Astrocyte of the hippocampus (primary cell): Measurements from ENCODE around the gene ZNF543.

Experiments used
- DNase-seq: peaks from one replicate; pipeline ENCODE4 v3.0.0; 2011; ENCODE audit warnings: low read depth, low spot score

The ZNF543 gene

DNA sequence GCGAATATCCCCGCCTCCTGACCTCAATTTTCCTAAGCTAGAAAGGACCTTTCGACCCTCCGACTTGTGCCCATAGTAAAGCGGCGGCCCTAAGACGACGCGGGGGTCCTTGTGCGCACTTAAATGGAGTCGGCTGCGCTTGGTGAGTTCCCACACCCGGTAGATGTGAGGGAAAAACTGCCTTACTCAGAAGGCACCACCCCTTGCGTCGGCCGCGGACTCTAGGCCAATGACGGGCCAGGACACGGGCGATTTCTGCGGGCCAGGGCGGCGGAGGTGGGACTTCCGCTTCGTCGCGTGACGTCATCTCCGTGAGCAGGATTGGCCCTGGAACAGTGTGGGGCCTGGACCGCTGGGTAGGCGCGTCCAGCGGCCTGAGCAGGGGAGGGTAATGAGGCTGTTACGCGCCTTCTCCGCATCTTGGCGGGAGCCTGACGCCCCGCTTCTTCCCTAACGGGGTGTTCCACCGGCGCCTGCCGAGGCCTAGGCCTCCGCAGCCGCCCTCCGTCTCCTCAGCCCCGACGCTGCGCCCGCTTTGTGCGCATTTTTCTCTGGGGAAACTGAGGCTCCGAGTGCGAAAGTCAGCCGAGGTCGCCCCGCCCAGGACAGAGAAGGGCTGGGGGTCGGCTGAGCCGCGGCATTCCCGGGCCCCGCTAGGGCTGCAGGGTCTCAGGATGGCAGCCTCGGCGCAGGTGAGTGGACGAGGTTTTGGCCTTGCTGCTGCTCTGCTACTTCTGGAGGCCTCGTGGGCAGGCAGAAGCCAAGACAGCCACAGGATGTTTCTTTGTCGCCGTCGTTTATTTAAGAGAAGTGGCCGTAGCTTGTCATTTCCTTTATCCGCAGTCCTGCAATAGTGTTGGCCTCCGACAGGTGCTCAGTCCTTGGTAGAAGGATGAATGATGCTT is at the start of gene ZNF543:
Gene ZNF543, plus strand, starts transcription at position 293 of the 905 bp plus-strand sequence. Its CDS starts 382 bp downstream, at position 675.
- peak; percentile 99 for DNase-seq

DNA sequence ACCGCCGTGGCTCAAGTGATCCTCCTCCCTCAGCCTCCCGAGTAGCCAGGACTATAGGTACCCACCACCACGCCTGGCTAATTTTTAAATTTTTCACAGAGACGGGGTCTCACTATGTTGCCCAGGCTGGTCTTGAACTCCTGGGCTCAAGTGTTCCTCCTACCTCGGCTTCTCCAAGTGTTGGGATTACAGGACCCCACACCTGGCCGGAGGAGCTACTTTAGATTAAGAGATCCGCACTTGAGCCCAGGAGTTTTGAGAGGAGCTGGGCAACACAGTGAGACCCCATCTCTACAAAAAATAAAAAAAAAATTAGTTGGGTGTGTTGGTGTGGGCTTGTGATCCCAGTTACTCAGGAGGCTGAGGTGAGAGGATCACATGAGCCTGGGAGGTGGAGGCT is 49.0 kb upstream of the ZNF543 start:
- no peak for DNase-seq

DNA sequence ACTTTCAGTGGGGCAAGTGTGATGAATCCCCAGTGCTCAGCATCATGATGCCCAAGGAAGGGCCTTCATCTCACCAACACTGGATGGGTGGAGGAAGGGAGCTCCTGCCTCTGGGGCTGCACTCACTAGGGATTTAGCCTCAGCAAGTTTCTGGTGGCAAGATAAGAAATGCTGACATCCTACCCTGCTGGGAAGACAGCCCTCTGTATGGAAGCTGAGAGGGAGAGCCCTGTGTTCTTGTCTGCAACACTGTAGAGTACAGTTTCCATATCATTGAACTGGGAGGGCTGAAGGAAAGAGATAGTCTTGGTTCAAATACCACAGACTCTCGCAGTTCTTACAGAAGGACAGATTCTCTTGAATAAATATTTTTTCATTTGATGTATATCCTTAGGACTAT is 47.3 kb upstream of the ZNF543 start:
- no peak for DNase-seq

DNA sequence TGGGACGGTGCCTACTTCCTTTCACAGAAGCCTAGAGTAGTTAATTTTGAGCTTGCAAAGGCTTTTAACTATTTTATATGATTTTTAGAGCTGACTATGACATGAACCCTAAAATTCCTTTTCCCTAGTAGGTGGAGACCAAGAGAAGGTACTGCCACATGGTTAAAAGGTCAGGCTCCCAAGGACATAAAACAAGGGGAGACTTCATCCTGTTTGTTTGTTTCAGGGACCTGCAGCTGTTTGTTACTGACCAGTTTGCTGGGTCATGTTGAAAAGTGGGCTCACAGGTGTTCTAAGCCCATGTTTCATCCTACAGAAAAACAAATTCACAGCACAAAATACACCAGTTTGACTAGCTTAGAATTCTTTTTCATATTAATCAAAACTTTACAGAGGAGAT is 43.8 kb upstream of the ZNF543 start:
- DNase-seq: no peak

DNA sequence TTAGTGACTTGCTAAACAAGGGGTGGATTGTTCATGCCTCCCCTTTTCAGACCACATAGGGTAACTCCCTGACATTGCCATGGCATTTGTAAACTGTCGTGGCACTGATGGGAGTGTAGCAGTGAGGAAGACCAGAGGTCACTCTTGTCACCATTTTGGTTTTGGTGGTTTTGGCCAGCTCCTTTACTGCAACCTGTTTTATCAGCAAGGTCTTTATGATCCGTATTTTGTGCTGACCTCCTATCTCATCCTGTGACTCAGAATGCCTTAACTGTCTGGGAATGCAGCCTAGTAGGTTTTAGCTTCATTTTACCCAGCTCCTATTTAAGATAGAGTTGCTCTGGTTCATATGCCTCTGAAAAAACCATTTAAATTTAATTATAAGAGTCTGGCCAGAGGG is 41.8 kb upstream of the ZNF543 start:
- DNase-seq: peak; percentile 62

DNA sequence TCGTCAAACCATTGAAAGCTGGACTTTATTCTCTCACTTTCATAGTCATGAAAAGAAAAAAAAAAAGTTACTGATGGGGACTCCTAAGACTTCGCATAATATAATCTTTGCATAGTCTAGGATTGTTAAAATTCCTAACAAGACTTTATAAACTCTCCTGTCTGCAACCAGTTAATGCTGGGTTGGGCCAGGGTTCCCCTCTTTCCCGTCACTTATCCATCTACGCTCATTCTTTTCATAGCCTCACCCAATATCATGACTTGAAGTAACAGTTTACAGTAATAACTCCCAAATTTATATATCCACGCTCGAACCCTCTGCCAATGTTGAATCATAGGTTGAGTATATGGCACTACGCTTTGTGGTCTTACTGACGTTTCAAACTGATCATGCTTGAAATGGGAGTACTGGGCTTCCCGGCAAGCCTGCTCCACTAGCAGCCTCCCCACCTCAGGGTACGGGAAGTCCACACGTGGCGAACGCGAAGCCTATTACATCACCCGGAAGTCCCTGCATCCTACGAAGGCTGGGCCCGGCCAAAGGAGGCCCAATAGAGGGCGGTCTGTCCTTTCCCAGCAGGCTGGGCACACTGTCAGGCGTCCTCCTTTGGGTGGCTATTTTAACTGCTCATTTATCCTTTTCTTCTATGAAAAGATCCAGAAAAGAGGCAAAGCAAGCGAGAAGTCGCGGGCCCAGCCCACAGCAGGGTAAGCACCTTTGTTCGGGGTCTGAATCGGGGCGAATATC is 40.7 kb upstream of the ZNF543 start:
- peak; percentile 98 for DNase-seq

DNA sequence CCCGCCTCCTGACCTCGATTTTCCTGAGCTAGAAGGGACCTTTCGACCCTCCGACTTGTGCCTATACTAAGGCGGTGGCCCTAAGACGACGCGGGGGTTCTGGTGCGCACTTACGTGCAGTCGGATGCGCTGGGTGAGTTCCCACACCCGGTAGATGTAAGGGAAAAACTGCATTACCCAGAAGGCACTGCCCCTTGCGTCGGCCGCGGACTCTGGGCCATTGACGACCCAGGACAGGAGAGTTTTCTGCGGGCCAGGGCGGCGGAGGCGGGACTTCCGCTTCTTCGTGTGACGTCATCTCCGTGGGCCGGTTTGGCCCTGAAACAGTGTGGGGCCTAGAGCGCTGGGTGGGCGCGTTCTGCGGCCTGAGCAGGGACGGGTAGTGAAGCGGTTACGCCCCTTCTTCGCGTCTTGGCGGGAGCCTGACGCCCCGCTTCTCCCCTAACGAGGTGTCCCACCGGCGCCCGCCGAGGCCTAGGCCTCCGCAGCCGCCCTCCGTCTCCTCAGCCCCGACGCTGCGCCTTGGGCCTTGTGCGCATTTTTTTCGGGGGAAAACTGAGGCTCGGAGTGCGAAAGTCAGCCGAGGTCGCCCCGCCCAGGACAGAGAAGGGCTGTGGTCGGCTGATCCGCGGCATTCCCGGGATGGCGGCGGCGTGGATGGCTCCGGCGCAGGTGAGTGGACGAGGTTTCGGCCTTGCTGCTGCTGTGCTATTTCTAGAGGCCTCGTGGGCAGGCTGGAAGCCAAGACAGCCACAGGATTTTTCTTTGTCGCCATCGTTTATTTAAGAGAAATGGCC is 39.9 kb upstream of the ZNF543 start, which contains the start of gene ZNF460:
Gene ZNF460, plus strand, starts transcription at position 321 of the 797 bp plus-strand sequence. Its CDS starts 322 bp downstream, at position 643.
- peak; percentile 99 for DNase-seq

DNA sequence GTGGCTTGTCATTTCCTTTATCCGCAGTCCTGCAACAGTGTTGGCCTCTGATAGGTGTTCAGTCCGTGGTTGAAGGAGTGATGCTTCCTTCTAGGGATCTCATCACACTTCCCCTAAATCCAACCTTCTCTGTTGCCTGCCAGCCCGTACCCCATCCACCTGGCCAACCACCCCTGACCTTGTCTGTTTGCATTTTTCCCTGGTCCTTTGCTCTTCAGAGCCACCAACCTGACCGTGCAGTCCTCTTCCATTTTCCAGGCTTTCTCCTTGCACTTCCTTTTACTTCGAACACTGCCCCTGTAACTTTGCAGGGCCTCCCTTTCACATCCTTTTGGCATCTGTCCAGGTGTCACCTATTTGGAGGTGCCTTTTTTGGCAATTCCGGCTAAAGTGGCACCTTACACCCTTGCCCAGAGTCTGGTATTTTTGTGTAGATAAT is 39.3 kb upstream of the ZNF543 start:
- DNase-seq: peak; percentile 33

DNA sequence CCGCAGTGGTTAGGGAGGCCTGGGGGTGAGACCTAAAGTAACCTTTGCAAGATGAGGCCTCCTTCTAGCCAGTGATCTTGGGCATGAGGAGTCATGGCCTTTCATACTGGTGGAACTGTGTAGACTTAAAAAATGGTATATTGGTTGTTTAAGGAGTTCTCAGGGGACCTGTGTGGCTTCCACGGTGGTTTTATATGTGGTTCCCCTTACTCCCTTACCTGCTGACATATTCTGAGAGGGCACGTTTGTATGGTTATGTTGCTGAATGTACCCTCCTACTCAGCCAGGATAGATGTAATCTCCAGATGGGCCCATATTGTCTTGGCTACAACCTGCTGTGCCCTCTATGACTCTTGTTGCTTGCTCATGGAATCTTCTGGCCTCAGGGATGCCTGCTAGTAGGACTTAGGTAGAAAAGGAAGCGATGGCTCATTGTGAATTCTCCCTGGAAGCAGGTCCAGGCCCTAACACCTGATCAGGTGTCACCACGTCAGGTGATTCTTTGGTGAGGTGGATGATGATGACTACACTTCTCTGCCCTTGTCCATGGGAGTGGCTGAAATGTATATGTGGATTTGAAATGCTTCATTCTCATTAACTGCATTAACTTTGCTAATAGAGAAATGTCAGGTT is 38.1 kb upstream of the ZNF543 start:
- no peak for DNase-seq

DNA sequence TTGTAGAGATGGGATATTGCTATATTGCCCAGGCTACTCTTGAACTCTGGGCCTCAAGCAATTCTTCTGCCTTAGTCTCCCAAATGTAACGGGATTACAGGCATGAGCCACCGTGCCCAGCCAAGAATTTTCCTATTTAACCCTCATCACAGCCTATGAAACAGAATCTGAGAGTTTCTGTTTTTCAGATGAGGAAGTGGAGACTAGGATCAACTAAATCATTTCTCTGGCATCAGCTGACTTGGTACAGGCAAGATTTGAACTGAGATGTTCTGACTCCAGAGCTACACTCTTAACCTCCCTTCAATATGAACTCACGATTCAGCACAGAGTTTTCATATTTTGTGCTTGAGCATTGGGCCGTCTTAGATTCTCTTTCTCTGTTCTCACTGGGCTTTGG is 31.9 kb upstream of the ZNF543 start:
- no peak for DNase-seq

DNA sequence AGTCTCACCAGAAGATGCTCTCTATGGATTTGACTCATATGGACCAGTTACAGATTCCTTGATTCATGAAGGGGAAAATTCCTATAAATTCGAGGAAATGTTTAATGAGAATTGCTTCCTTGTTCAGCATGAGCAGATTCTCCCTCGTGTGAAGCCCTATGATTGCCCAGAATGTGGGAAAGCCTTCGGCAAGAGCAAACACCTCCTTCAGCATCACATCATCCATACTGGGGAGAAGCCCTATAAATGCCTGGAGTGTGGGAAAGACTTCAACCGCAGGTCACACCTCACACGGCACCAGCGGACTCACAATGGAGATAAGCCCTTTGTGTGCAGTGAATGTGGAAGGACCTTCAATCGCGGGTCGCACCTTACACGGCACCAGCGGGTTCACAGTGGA is 29.3 kb upstream of the ZNF543 start:
- DNase-seq: no peak

DNA sequence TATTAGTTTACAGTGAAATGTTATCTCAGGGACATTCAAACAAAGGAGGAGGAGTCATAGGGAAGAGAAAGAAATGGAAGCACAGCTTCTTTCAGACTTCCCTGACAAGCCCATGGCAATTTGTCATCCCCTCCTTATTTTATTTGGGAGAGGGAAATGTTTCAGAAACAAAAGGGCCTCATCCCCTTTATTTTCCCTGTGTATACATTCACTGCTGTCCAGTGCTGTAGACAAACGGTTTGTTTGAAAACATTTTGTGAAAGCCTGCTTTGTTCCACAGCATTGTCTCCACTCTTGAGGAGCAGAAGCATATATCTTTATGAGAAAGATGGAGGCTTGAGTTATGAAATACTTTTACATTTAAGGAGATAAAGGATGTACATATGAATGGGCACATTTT is 27.7 kb upstream of the ZNF543 start:
- DNase-seq: no peak

DNA sequence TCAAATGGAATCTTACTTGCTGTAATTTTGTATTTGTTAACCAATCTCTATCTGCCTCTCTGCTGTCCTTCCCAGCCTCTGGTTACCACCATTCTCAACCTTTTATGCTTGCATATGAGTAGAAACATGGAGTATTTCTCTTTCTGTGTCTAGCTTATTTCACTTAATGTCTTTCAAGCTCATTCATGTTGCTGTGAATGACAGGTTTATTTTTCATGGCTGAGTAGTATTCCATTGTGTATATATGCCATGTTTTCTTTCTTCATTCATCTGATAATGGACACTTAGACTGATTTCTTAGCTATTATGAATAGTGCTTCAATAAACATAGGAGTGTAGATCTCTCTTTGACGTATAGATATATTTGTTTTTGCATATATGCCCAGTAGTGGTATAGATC is 26.6 kb upstream of the ZNF543 start:
- DNase-seq: no peak

DNA sequence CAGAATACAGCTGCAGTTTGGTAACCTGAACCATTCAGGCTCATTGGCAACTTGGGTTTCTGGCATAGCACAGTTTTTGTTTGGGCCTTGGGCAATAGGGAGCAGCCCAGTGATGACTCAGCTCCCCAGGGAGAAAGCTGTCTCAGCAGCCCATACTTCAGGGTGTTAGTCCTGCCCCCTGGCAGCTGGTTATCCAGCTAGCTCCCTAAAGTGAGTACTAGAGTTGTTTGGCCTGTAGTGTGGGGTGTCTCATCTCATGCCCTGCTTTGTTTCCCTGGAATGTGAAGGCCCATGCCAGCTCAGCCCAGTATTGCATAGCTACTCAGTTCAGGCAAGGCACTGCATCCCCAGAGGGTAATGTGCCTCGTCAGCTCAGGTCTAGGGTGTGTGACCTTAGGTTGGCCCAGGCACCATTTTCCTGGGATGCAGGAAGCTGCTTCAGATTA is 18.2 kb upstream of the ZNF543 start:
- DNase-seq: peak; percentile 86

DNA sequence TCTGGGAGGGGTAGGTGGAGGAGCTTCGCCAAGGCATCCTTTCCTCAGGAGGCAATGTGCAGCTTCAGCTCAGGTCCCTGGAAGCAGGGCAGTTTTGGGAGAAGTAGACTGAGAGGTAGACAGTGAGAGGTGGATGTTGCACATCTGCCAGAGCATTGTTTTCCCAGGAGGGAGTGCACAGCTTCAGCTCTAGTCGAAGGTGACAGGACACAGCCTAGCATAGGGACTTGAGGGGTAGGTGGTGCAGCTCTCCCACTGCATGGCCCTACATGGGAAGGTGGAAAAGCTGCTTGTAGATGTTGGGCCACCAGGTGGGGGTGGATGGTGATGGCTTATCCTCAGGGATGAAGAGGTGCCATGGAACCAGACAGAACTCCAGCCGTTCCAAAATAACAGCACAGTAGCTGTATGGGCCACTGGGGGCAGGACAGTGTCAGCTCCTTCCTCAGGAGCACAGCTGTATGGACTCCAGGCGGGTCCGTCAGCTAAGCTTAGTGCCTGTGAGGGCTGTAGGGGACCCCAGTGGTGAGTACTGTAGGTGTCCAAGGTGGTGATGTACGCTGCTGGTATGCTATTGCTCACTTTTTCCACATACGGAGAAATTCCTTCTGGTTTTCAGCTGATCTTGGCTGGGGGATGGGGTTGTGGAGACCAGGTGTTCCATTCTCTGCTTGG is 17.4 kb upstream of the ZNF543 start:
- DNase-seq: no peak

DNA sequence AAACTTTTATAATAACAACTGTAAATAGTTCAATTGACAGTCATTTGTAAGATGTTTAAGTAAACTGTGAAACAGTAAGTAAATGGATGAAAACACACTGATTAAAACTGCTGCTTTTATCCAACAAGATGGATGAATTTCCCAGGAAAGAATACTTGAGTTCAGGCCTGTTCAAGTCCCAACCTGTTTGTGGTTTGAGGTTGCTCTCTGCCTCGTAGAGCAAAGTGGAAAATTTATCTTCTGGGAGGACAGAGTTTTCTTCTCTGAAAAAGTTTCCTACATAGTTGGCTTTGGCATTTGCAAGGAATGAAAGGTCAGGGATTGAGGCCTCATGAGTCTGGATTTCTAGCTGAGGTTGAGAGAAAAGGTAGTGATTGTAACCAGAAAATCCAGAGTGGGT is 15.2 kb upstream of the ZNF543 start:
- peak; percentile 31 for DNase-seq

DNA sequence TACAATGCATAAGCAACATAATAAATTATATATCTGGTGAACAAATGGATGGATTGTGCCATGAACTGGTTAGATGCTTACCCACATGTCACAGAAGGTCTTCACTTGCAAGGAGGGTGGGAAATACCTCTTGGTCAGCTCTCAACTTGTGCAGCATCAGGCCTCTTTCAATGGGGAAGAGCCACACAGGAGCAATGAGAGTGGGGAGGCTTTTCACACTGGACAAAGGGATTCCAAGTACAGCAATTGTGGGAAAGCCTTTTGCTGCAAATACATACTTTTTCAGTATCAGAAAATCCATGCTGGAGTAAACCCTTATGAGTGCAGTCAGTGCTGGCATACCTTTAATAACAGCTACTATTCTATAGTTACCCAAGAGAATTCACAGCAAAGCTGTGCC is 11.8 kb upstream of the ZNF543 start:
- no peak for DNase-seq

DNA sequence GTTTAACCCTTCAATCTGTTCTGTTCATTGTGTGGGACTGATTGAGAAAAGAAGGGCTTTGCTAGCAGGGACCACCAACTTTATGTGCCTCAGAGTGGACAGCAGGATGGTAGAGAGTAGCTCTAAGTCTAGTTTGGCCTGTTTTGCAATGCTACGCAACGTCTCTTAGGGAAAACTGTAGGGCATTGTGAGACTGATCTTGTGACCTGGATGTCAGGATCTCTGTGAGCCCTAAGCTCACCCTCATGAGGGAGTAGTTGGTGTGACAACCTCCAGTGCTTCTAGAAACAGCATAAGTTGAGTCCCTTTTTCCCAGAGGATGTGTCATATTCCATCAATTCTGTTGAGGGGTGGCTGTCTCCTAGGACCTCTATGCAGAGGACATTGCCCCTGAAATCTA is 9.5 kb upstream of the ZNF543 start:
- no peak for DNase-seq

DNA sequence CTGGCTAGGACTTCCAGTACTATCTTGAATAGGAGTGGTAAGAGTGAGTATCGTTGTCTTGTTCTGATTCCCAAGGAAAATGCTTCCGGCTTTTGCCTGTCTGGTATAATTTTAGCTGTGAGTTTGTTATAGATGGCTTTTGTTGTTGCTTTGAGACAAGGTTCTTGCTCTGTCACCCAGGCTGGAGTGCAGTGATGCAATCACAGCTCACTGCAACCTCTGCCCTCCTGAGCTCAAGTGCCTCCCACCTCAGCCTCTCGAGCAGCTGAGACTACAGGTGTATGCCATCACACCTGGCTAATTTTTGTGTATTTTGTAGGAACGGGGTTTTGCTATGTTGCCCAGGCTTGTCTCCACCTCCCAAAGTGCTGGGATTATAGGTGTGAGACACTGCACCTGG is 6.1 kb upstream of the ZNF543 start:
- DNase-seq: no peak

DNA sequence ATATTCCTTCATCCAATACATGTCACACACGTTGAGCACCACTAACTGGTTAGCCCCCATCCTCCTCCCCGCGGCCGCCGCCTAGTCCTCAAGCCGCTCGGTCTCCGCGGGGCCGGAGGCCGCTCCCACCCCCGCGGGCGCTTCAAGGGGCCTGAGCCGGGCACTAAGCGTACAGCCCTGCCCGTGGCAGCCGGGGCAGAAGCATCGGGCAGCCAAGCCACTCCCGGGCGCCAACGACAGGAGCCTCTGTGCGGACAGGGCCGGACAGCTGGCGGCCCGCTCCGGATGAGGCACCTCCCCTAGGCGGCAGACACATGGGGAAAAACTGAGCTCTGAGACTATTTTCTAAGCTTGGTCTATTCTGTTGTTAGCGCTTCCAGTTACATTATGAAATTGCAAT is 2.8 kb upstream of the ZNF543 start:
- DNase-seq: peak; percentile 15

DNA sequence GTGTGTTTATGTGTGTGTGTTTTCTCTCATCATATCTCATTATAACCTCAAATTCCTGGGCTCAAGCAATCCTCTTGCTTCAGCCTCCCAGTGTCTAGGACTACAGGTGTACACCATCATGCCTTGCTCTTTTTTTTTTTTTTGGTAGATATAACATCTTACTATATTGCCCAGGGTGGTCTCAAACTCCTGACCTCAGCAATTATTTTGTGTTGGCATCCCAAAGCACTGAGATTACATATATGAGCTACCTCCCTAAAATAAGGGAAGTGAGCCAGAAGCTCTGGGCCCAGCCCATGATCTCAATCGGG is 448 bp upstream of the ZNF543 start:
- no peak for DNase-seq
